ENCODE measurements around the gene TXNRD1. TPM values are rescaled to one million over a fixed set of nuclear protein-coding genes. Genes with fewer than 3 reads are reported as not detected.
"Not testable (repeated sequence)": the region's sequence is repeated elsewhere in the genome, so short reads cannot be mapped to it uniquely, and the experiment has no call there.

Gene TXNRD1
- total RNA-seq, 1 donor from 2014 or later = 42.7 TPM

GRCh38 chr12:104242546-104243206 lies 27.1 kb downstream of the TXNRD1 start:
- no peak for DNase-seq

GRCh38 chr12:104243551-104243950 lies 28.0 kb downstream of the TXNRD1 start:
- no peak for DNase-seq

- DNase-seq = no peak
Measured at GRCh38 chr12:104243971-104244370, 28.4 kb downstream of the TXNRD1 start.

- no peak for DNase-seq
Measured at GRCh38 chr12:104247698-104248097, 32.1 kb downstream of the TXNRD1 start.

- DNase-seq = no peak
Measured at GRCh38 chr12:104248444-104248843, 32.9 kb downstream of the TXNRD1 start.

GRCh38 chr12:104249017-104249416 lies 33.4 kb downstream of the TXNRD1 start:
- no peak for DNase-seq

- DNase-seq = no peak
Measured at GRCh38 chr12:104249898-104250297, 34.3 kb downstream of the TXNRD1 start.

- no peak for DNase-seq
Measured at GRCh38 chr12:104250366-104251125, 35.0 kb downstream of the TXNRD1 start.

- no peak for DNase-seq
Measured at GRCh38 chr12:104257913-104258472, 42.4 kb downstream of the TXNRD1 start.

GRCh38 chr12:104258476-104259067 lies 43.0 kb downstream of the TXNRD1 start:
- DNase-seq = no peak

GRCh38 chr12:104263026-104263425 lies 47.4 kb downstream of the TXNRD1 start:
- no peak for DNase-seq

- peak; percentile 93 for DNase-seq
Measured at GRCh38 chr12:104263580-104264358, 48.2 kb downstream of the TXNRD1 start.

- DNase-seq = not testable (repeated sequence)
Measured at GRCh38 chr12:104265436-104265835, 49.9 kb downstream of the TXNRD1 start.

GRCh38 chr12:104272938-104273337 lies 57.4 kb downstream of the TXNRD1 start:
- no peak for DNase-seq

- DNase-seq = no peak
Measured at GRCh38 chr12:104273503-104273902, 57.9 kb downstream of the TXNRD1 start.

- no peak for DNase-seq
Measured at GRCh38 chr12:104274811-104275210, 59.2 kb downstream of the TXNRD1 start.

- DNase-seq = no peak
Measured at GRCh38 chr12:104275689-104276088, 60.1 kb downstream of the TXNRD1 start.

- no peak for DNase-seq
Measured at GRCh38 chr12:104276273-104277131, 60.9 kb downstream of the TXNRD1 start.

GRCh38 chr12:104279164-104279563 lies 63.6 kb downstream of the TXNRD1 start:
- no peak for DNase-seq

GRCh38 chr12:104280111-104280510 lies 64.5 kb downstream of the TXNRD1 start:
- no peak for DNase-seq

- DNase-seq = no peak
Measured at GRCh38 chr12:104280717-104281458, 65.3 kb downstream of the TXNRD1 start.
